Measurements from ENCODE around the gene SH2B3.

SH2B3 gene

GRCh38 chr12:111430433-111431353 is 25.0 kb downstream of the SH2B3 start:
- peak; percentile 5 for TF ChIP-seq CTCF (IDR thresholded peaks at IDR 0.05; ENCODE audit: insufficient read depth, low read length, poor library complexity, severe bottlenecking)
- DNase-seq (ENCODE audit: extremely low read depth, insufficient read length): peak; percentile 82
- H3K4me3 ChIP-seq (replicated peaks; ENCODE audit: low read depth, low read length): peak overlapping the region; percentile 45
- peaks cover under 1% of the 10 kb centered on the region for H3K36me3 ChIP-seq (ENCODE audit: control insufficient read depth, insufficient read depth, low read length)
- H3K27me3 ChIP-seq (replicated peaks; ENCODE audit: control insufficient read depth, insufficient read depth, low read length): no peaks in the 10 kb centered on the region

- Histone ChIP-seq H3K27me3 (replicated peaks; ENCODE audit: control insufficient read depth, insufficient read depth, low read length) (no peaks in the 10 kb centered on the region), H3K4me3 (replicated peaks; ENCODE audit: low read depth, low read length) (no peak overlapping the region), H3K36me3 (ENCODE audit: control insufficient read depth, insufficient read depth, low read length) (peaks cover 1% of the 10 kb centered on the region)
- TF ChIP-seq CTCF (IDR thresholded peaks at IDR 0.05; ENCODE audit: insufficient read depth, low read length, poor library complexity, severe bottlenecking): no peak
- no peak for DNase-seq (ENCODE audit: extremely low read depth, insufficient read length)
Observed at GRCh38 chr12:111431772-111432171, 26.0 kb downstream of the SH2B3 start.

GRCh38 chr12:111434049-111434448 is 28.3 kb downstream of the SH2B3 start:
- DNase-seq (ENCODE audit: extremely low read depth, insufficient read length): no peak
- Histone ChIP-seq H3K27me3 (replicated peaks; ENCODE audit: control insufficient read depth, insufficient read depth, low read length) (no peaks in the 10 kb centered on the region), H3K4me3 (replicated peaks; ENCODE audit: low read depth, low read length) (peak overlapping the region; percentile 43), H3K36me3 (ENCODE audit: control insufficient read depth, insufficient read depth, low read length) (peaks cover 1% of the 10 kb centered on the region)
- no peak for TF ChIP-seq CTCF (IDR thresholded peaks at IDR 0.05; ENCODE audit: insufficient read depth, low read length, poor library complexity, severe bottlenecking)

GRCh38 chr12:111434680-111435338 is 29.1 kb downstream of the SH2B3 start:
- H3K36me3 ChIP-seq (ENCODE audit: control insufficient read depth, insufficient read depth, low read length): peaks cover 5% of the 10 kb centered on the region
- DNase-seq (ENCODE audit: extremely low read depth, insufficient read length): peak; percentile 83
- no peaks in the 10 kb centered on the region for H3K27me3 ChIP-seq (replicated peaks; ENCODE audit: control insufficient read depth, insufficient read depth, low read length)
- no peak for TF ChIP-seq CTCF (IDR thresholded peaks at IDR 0.05; ENCODE audit: insufficient read depth, low read length, poor library complexity, severe bottlenecking)
- peak overlapping the region; percentile 43 for H3K4me3 ChIP-seq (replicated peaks; ENCODE audit: low read depth, low read length)

GRCh38 chr12:111435661-111436201 is 30.0 kb downstream of the SH2B3 start:
- Histone ChIP-seq H3K36me3 (ENCODE audit: control insufficient read depth, insufficient read depth, low read length) (peaks cover 9% of the 10 kb centered on the region), H3K27me3 (replicated peaks; ENCODE audit: control insufficient read depth, insufficient read depth, low read length) (no peaks in the 10 kb centered on the region), H3K4me3 (replicated peaks; ENCODE audit: low read depth, low read length) (no peak overlapping the region)
- no peak for DNase-seq (ENCODE audit: extremely low read depth, insufficient read length)
- TF ChIP-seq CTCF (IDR thresholded peaks at IDR 0.05; ENCODE audit: insufficient read depth, low read length, poor library complexity, severe bottlenecking): no peak
